K562 (cell line): Measurements from ENCODE around the gene MAD2L1BP. TPM values are rescaled to one million over a fixed set of nuclear protein-coding genes. Genes with fewer than 3 reads are reported as not detected.
A peak's percentile ranks its signal among the peaks of the same experiment; 100 is the strongest.

Experiments
- BRCA1 ChIP-seq, 2 experiments: fragments of 450-650 bp in 1 of 2; sonication (generic) in 1 of 2; formaldehyde crosslinking in 1 of 2; IDR thresholded peaks; 2 replicates each; pipeline versions ENCODE4 v1.5.0 to v1.6.1; 2017 to 2020; ENCODE audit warnings: mild to moderate bottlenecking in 1 of 2, missing genetic modification reagents in 1 of 2
- FOXK1 ChIP-seq: sonication (generic); formaldehyde crosslinking; IDR thresholded peaks from 2 replicates; pipeline ENCODE4 v1.8.0; 2022; ENCODE audit warnings: missing genetic modification reagents, mild to moderate bottlenecking, borderline replicate concordance
- LCOR ChIP-seq: sonication (generic); formaldehyde crosslinking; IDR thresholded peaks from 2 replicates; pipeline ENCODE4 v1.8.0; 2022; ENCODE audit warnings: mild to moderate bottlenecking, missing genetic modification reagents
- MEIS2 ChIP-seq: fragments of 450-650 bp; IDR thresholded peaks from 2 replicates; pipeline ENCODE4 v1.6.1; 2014; ENCODE audit warnings: mild to moderate bottlenecking; ENCODE audit not compliant: partially characterized antibody
- MTA3 ChIP-seq: fragments of 450-650 bp; formaldehyde crosslinking; IDR thresholded peaks from 2 replicates; pipeline ENCODE4 v1.6.1; 2017; ENCODE audit warnings: mild to moderate bottlenecking, borderline replicate concordance
- NFRKB ChIP-seq: fragments of 450-650 bp; IDR thresholded peaks from 2 replicates; pipeline ENCODE4 v1.6.1; 2016; ENCODE audit warnings: low read depth
- PHB ChIP-seq: fragments of 250-450 bp; sonication (Bioruptor Pico); IDR thresholded peaks from 2 replicates; pipeline ENCODE4 v1.5.0; 2021
- RCOR1 ChIP-seq, 2 experiments: IDR thresholded peaks; 2 replicates each; pipeline ENCODE4 v1.6.1; 2012; ENCODE audit warnings: low read depth in 2 of 2, low read length in 2 of 2, borderline replicate concordance in 1 of 2, improper control_type of control experiment in 1 of 2
- SMARCE1 ChIP-seq: fragments of 450-650 bp; IDR thresholded peaks from 2 replicates; pipeline ENCODE4 v1.7.1; 2016; ENCODE audit warnings: mild to moderate bottlenecking
- TCF3 ChIP-seq: sonication (generic); formaldehyde crosslinking; IDR thresholded peaks from 2 replicates; pipeline ENCODE4 v1.4.0; 2020; ENCODE audit warnings: mild to moderate bottlenecking, missing genetic modification reagents
- ZC3H4 ChIP-seq: sonication (generic); formaldehyde crosslinking; IDR thresholded peaks from 2 replicates; pipeline ENCODE4 v1.9.0; 2021; ENCODE audit warnings: missing genetic modification reagents, borderline replicate concordance
- ZFP36 ChIP-seq: fragments of 150-350 bp; IDR thresholded peaks from 2 replicates; pipeline ENCODE4 v1.6.1; 2018; ENCODE audit warnings: low read length, low read depth; ENCODE audit not compliant: partially characterized antibody
- polyA plus RNA-seq, 8 experiments: library from polyadenylated mRNA; depleted of rRNA in 4 of 8; stranded (reverse) in 5 of 8; unstranded in 3 of 8; fragments of >200 nt; fragmentation: Nextera tagmentation in 2 of 8; fragmentation: Illumina TruSeq in 1 of 8; extraction: Ambion mirVana in 2 of 8; extraction: Trizol in 1 of 8; gene quantifications; 2 replicates each; pipeline versions ENCODE4 v1.2.1 to v1.2.3, GENCODE V29; 2011 to 2014; ENCODE audit warnings: inconsistent platforms in 1 of 8, missing spikeins in 1 of 8
- total RNA-seq, 7 experiments: library from RNA; depleted of rRNA in 6 of 7; stranded (reverse); fragments of >200 nt in 6 of 7; fragmentation: Illumina TruSeq in 2 of 7; extraction: Trizol in 2 of 7; gene quantifications; 2 replicates each; pipeline versions ENCODE4 v1.2.1 to v1.2.3, GENCODE V29; 2011 to 2021; ENCODE audit warnings: low replicate concordance in 1 of 7
- TF ChIP-seq, protein P1 (sequence below), 2 experiments: fragments of 450-650 bp; IDR thresholded peaks; 2 replicates each; pipeline ENCODE4 v1.6.1; 2016; ENCODE audit warnings: mild to moderate bottlenecking in 2 of 2, borderline replicate concordance in 1 of 2, low read depth in 1 of 2, moderate library complexity in 1 of 2

The MAD2L1BP gene
- total and polyA plus RNA-seq, 9 of the 15 experiments (the other 6 are each of a cell fraction or from before 2014, with no cell fraction given) = 69.7 to 321 (median 111) TPM

- TF ChIP-seq FOXK1 (CRISPR knock-in tag) (peak; percentile 86; the same call in 1 of the 2 replicates), ZC3H4 (no peak), TCF3 (CRISPR knock-in tag) (peak; percentile 2; the same call in 1 of the 2 replicates), ZFP36 (no peak), LCOR (CRISPR knock-in tag) (no peak), MEIS2 (peak; percentile 67), SMARCE1 (peak; percentile 70), PHB (peak; percentile 47; the same call in 1 of the 2 replicates), MTA3 (peak; percentile 77), RCOR1 (IDR thresholded peaks at IDR 0.05; ENCODE audit: borderline replicate concordance in 1 of 2, low read depth in 2 of 2, low read length in 2 of 2) (peak in 1 of 2 experiments; percentile 85; a peak in 2 of 4 replicates), NFRKB (peak; percentile 97), BRCA1 (IDR thresholded peaks at IDR 0.05) (no peak), BRCA1 (CRISPR knock-in tag; IDR thresholded peaks at IDR 0.05) (no peak)
- TF ChIP-seq, protein P1, sequence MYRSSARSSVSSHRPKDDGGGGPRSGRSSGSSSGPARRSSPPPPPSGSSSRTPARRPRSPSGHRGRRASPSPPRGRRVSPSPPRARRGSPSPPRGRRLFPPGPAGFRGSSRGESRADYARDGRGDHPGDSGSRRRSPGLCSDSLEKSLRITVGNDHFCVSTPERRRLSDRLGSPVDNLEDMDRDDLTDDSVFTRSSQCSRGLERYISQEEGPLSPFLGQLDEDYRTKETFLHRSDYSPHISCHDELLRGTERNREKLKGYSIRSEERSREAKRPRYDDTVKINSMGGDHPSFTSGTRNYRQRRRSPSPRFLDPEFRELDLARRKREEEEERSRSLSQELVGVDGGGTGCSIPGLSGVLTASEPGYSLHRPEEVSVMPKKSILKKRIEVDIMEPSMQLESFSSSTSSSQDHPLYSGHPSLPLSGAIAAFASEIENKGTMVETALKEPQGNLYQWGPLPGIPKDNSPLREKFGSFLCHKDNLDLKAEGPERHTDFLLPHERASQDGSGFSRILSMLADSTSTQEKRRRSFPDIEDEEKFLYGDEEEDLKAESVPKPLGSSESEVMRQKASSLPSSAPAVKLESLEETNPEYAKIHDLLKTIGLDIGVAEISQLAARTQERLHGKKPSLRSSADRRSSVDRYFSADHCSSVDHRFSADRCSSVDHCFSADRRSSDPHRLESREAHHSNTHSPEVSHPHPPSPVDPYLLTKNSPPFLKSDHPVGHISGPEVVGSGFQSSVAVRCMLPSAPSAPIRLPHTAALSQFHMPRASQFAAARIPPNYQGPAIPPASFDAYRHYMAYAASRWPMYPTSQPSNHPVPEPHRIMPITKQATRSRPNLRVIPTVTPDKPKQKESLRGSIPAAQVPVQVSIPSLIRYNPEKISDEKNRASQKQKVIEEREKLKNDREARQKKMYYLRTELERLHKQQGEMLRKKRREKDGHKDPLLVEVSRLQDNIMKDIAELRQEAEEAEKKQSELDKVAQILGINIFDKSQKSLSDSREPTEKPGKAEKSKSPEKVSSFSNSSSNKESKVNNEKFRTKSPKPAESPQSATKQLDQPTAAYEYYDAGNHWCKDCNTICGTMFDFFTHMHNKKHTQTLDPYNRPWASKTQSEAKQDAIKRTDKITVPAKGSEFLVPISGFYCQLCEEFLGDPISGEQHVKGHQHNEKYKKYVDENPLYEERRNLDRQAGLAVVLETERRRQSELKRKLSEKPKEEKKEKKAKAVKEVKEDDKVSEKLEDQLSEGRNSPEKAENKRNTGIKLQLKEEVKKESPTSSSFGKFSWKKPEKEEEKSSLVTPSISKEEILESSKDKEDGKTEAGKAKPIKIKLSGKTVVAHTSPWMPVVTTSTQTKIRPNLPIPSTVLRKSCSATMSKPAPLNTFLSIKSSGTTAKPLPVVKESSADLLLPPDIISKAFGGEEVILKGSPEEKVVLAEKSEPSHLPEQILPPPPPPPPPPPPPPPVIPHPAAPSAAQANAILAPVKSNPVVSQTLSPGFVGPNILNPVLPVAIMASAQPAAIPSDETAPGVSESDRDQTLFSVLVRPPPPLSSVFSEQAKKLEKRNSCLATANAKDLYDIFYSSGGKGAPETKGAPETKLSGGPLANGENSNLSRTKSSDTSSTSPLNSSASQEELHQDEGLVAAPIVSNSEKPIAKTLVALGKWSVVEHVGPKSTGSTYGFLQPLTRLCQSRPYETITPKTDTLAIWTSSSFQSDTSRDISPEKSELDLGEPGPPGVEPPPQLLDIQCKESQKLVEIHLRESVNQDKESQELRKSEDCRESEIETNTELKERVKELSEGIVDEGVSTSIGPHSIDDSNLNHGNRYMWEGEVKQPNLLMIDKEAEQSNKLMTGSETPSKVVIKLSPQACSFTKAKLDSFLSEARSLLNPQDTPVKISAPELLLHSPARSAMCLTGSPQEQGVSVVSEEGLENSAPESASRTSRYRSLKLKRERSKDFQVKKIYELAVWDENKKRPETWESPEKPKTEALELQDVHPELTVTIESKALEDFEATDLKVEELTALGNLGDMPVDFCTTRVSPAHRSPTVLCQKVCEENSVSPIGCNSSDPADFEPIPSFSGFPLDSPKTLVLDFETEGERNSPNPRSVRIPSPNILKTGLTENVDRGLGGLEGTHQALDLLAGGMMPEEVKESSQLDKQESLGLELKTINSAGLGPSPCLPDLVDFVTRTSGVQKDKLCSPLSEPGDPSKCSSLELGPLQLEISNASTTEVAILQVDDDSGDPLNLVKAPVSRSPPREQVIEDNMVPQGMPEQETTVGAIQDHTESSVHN (IDR thresholded peaks at IDR 0.05; ENCODE audit: borderline replicate concordance in 1 of 2, low read depth in 1 of 2) = peak in 1 of 2 experiments; percentile 58; a peak in 2 of 4 replicates
Observed at GRCh38 chr6:43628393-43629103, 7.1 kb upstream of the MAD2L1BP start (continued).
